HG03571 (cell line): ENCODE measurements around the gene RND1.
"Not testable (repeated sequence)": the region's sequence is repeated elsewhere in the genome, so short reads cannot be mapped to it uniquely, and the experiment has no call there.

Source experiments
- ATAC-seq: cut with Tn5 transposase; IDR thresholded peaks from one replicate; pipeline ENCODE4 v1.9.1; 2021; ENCODE audit not compliant: unreplicated experiment

Gene RND1

GRCh38 chr12:48865281-48866051, at the start of gene RND1:
Gene RND1, minus strand, starts transcription at chr12:48865870. Its CDS starts 103 bp downstream, at chr12:48865767.
- peak; percentile 88 for ATAC-seq

DNA sequence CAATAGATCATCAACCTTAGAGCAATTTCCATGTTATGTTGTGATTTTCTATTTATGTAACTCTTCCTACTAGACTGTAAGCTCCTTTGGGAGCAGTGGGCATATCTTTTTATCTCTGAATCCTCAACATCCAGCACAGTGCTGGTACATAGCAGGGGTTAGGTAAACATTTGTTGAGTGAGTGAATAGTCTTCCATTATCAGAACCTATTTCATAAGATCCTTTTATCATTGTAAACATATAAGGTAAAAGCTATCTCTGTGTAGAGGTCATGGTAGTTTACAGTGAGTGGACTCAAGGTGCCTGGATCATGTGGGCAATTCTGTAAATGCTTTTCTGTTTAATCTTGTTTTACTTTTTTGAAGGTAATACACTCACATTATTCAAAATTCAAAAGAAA, 44.5 kb upstream of the RND1 start:
- no peak for ATAC-seq

DNA sequence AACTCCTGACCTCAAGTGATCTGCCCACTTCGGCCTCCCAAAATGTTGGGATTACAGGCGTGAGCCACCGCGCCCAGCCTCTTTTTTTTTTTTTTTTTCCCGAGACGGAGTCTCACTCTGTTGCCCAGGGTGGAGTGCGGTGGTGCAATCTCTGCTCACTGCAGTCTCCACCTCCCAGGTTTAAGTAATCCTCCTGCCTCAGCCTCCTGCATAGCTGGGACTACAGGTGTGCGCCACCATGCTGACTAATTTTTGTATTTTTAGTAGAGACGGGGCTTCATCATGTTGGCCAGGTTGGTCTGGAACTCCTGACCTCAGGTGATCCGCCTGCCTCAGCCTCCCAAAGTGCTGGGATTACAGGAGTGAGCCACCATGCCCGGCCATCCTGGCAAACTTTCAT, 44.0 kb upstream of the RND1 start:
- ATAC-seq = not testable (repeated sequence)

DNA sequence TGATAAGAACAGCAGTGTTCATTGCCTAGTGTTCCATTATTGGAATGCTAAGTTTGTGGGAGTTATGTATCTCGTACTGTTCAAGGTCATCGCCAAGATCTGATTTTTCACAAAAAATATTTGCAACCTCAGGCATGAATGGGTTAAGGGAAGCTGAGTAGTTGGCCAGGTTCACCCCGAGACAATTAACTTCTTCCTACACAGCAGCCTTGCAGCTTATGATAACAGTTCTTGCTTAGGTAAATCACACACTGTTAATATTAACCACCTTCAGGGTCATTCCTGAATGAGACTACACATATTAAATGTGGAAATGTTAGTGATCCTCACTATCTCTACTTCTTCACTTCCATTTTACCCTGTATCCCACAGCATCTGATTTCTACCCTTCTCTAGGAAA, 41.6 kb upstream of the RND1 start:
- no peak for ATAC-seq

DNA sequence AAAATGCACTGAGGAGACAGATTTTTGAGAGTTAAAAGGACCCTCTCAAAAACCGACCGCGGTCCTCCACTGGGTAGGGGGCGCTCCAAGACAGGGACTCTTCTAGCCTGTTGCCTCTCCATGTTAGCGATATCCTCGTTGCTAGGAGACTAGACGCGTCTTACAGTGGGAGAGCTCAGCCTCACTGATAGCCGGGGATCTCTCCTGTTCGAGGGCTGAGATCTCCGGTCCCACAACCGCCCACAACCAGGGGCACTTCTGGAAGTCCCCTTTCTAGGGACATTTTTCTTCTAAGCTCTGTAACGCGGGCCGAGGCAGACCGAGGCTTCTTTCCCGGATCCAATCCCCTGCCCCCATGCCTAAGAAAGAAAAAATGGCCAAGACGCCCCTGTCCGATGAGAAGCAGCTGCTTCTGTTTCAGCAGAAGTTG, 38.3 kb upstream of the RND1 start:
- no peak for ATAC-seq

GRCh38 chr12:48903363-48903981, 37.8 kb upstream of the RND1 start:
- ATAC-seq = no peak

DNA sequence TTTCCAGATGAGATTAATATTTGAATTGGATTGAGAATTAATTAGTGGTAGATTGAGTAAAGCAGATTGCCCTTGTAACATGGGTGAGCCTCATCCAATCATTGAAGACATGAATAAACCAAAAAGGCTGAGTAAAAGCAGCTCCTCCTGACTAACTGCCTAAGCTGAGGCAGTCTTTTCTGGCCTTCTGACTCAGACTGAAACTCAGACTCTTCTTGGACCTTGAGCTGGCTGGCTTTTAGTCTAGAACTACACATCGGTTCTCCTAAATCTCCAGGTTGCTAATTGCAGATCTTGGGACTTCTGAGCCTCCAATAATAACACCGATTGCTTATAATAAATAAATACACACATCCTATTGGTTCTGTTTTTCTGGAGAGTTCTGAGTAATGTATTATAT, 35.6 kb upstream of the RND1 start:
- ATAC-seq = no peak

GRCh38 chr12:48899651-48900050, 34.0 kb upstream of the RND1 start:
- ATAC-seq = no peak

GRCh38 chr12:48894271-48894670, 28.6 kb upstream of the RND1 start:
- no peak for ATAC-seq

DNA sequence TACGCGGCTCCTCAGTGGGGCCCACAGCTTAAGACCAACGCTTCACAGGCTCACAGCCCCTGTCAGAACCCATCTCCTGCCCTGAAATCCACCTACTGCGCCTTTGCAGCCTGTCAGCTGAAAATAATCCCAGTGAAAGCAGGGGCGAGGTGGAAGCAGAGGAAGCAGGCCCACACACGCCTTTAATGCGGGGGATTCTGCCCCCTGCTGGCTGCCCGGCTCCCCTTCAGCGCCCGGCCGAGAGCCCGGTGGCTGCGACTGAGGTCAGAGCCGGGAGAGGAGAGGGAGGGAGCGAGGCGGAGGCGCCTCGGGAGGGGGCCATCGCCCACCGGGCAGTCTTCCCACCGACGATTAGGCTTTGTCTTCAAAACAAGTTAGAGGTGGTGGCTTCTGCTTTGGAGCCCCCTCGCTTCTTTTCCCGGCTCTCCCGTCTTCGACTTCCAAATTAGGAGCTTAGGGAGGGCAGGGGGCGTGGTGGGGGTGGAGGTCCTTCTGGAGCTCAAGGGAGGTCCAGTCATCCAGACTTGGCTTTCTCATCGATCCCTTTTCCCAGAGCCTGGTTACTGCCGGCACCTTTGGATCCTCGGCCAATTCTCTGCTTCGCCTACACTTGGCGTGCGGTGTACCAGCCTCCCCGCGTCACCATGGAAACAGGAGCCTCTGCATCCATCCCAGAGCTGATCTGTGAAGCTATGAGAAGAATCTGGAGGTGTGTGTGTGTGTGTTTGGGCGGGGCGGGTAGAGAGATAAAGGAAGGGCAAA, 25.2 kb upstream of the RND1 start:
- ATAC-seq = no peak

GRCh38 chr12:48889679-48890078, 24.0 kb upstream of the RND1 start:
- no peak for ATAC-seq

DNA sequence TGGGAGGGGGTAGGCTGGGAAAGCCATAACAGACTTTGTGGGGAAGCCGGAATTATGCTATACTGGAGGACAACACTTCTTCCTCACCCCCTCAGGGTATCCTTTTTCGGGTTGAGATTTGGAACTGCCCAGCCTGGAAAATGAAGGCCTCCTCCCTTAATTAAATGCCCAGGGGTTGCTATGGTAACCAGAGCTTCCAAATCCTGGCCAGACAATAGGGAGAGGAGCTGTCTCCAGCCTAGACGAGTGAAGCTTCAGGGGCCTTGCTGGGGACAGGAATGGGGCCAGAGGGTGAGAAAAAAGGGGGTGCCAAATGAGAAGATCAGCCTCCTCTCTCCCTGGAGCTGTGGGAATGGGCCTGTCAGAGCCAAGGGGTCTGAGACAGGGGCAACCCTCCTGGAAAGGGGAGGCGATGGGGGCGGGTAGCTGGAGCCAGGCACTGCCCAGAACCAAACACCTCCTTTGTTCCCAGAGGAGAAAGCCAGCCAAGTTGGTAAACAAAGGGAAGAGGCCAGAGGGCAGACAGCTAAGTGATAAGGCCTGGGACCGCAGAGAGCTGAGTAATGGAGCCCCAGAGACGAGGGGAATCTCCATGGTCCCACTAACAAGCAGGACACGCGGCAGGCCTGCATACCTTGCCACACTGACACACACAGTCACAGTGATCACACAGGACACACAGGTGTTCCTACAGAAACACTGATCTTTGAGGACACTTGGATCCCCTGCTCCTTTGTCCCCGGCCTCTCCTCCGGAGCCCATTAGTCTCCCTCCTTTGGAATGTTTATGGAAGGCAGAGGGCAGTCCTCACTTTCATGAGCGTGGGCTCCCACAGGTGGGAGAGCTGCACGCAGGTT, 17.9 kb upstream of the RND1 start:
- no peak for ATAC-seq

DNA sequence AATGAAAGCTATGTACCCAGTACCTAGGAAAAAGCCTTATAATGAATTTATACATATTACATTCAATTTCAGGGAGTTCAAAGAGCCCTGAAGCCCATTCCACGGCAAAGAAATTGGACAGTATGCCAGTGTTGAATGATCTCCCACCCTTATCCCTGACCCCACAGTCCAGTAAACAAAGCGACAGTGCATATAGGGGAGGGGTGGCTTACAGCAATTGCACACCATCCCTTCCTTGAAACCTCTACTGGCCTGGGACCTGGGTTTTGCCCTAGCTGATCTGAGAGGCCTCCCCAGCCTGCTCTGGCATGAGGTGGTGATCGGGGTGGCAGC, 17.3 kb upstream of the RND1 start:
- ATAC-seq = no peak

DNA sequence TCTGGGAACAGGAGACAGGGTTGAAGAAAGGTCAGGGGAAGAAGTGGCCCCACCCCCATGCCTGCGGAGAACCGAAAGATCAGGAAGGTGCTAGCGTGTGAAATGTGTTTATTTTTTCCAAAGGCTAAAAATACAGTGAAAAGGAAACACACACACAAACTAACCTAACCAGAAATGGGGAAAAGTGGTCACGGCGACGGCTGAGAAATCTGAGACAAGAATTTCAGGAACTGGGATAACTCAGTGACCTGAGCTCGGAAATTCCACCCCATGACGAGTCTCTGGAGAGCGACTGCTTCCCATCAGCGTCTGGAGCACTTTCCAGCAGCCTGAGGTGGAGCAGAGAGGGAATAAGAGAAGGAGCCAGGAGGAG, 16.6 kb upstream of the RND1 start:
- no peak for ATAC-seq

DNA sequence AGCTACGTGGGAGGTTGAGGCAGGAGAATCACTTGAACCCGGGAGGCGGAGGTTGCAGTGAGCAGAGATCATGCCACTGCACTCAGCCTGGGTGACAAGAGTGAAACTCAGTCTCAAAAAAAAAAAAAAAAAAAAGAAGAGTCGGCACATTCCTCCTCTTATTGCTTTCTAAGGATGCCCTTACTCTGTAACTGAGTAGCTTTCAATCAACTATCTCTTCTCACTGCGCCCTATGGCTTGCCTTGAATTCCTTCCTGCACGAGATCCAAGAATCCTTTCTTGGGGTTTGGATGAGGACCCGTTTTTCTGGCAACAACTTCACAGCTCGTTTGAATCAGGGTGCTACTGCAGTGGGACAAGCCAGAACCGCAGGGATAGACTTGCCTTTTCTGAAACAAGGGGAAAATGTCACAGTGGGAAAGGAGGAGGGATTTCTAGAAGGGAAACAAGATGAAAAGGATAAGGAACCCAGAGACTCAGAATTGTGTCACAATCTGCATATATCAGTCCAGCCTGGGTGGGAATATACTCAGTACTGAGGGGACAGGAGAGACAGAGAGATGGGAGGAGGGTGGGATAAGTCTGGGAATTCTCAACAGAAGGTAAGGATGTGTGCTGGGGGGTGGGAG, 16.1 kb upstream of the RND1 start:
- no peak for ATAC-seq

- no peak for ATAC-seq
These were observed 15.0 kb upstream of the RND1 start for GRCh38 chr12:48880647-48881046.

DNA sequence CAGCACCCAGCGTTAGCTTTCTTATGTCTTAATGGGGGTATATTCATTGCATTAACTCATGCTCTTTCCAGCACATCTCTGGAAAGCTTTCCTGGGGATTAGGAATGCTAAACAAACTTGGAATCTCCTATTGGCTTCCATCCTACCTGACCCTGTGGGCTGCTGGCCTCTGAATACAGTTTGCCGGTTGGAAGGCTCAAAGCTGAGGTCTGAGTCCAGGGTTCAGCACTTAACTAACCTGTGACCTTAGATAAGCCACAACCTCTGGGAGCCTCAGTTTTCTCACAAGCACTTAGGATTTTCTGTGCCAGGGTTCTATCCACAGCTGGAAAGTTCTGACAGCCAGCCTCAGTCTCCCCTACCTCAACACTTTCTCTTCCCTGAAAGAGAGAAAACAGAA, 12.9 kb upstream of the RND1 start:
- ATAC-seq = no peak

- no peak for ATAC-seq
These were observed 10.4 kb upstream of the RND1 start for GRCh38 chr12:48875944-48876515.

- not testable (repeated sequence) for ATAC-seq
These were observed 7.9 kb upstream of the RND1 start for GRCh38 chr12:48873534-48873933.

DNA sequence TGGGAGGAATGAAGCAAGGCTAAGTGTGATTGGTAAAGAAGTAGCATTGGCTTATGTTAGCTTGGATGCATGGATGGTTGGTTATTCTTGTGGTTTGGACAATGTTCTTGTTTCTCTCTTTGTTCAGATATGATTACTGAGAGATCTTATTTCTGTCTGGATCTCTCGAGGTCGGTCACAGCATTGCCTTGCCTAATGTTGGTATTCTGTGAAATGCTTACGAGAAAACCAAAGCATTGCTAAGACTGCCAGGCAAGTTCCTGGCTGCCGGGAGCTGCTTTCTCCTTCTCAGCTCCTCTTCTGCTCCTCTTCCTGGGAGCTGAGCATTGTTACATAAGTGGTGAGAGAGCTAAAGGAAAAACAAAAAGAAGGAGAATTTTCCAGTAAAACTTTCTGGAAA, 7.4 kb upstream of the RND1 start:
- ATAC-seq = no peak
